Tongue (tissue), 2 donors: ENCODE results near the gene CT45A8. TPM values are rescaled to one million over a fixed set of nuclear protein-coding genes. Genes with fewer than 3 reads are reported as not detected.
"Not testable (repeated sequence)": the region's sequence is repeated elsewhere in the genome, so short reads cannot be mapped to it uniquely, and the experiment has no call there.

Experiments used
- DNase-seq: peaks from one replicate; pipeline ENCODE4 v3.0.0-alpha.2; 2015
- total RNA-seq: library from RNA; depleted of rRNA; stranded (reverse); fragments of >200 nt; gene quantifications from one replicate; pipeline ENCODE4 v1.2.3, GENCODE V29; 2014

Gene CT45A8, protein sequence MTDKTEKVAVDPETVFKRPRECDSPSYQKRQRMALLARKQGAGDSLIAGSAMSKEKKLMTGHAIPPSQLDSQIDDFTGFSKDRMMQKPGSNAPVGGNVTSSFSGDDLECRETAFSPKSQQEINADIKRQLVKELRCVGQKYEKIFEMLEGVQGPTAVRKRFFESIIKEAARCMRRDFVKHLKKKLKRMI
- total RNA-seq = not detected

DNA sequence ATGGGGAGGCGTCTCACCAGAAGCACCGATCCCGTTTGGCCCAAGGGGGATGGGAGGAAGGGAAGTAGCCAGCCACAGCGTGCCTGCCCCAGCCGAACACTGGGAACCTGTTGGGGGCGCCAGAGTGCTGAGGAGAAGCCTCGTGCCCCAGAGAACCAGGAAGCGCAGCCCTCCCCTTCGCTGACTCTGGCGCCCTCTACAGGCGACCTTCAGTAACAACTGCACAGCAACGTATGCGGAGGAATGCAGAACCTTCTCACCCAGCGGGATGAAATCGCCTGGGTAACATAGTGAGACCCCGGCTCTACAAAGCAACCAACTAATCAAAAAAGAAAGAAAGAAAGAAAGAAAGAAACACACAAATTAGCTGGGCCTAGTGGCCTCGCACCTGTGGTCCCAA is at the start of gene CT45A8:
Gene CT45A8 (minus strand): TSS at position 101 of the 400 bp plus-strand sequence. CDS start 3,755 bp downstream, outside the sequence.
- not testable (repeated sequence) for DNase-seq

DNA sequence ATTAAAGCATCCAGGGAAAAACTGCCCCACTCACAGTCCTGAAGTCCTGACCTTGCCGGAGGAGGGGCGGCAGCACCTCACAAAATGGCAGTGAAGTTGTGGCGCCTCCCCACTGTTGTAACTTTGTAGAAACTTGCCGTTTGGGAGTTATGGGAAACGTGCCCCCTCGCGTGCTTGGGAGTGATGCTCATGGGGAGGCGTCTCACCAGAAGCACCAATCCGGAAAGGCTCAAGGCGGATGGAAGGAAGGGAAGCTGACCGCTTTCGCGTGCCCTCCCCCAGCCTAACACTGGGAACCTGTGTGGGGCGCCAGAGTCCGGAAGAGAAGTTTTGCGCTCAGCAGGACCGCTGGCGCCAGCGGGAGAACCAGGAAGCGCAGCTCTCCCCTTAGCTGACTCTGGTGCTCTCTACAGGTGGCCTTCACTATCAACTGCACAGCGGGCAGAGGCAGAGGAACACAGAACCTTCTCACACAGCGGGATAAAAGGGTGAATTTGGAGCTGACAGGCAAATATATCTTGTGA is 39.0 kb upstream of the CT45A8 start, which contains the start of the genes CT45A10 and SAGE1:
Gene CT45A10 (minus strand): TSS at position 151 of the 524 bp plus-strand sequence. CDS start 8,100 bp downstream, outside the sequence.
Gene SAGE1 (plus strand): TSS at position 423 of the 524 bp plus-strand sequence. CDS start 2,527 bp downstream, outside the sequence.
- DNase-seq = no peak

DNA sequence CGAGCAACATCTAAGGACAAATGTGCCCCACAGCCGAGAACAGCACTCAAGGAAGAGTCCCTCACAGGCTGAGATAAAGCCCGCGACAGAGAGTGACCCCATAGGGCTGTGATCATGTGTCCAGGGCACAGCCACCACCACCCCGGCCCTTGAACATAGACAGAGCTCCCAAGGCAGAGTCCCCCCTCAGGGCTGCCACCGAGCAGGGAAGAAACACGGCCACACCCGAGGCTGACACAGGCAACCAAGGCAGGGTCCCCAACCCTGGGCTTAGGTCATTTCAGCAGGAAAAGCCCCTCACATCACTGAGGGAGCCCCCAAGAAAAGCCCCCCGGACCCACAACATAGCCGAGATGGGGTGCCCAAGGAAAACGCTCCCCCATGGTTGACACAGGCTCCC is 38.4 kb upstream of the CT45A8 start:
- DNase-seq = no peak

DNA sequence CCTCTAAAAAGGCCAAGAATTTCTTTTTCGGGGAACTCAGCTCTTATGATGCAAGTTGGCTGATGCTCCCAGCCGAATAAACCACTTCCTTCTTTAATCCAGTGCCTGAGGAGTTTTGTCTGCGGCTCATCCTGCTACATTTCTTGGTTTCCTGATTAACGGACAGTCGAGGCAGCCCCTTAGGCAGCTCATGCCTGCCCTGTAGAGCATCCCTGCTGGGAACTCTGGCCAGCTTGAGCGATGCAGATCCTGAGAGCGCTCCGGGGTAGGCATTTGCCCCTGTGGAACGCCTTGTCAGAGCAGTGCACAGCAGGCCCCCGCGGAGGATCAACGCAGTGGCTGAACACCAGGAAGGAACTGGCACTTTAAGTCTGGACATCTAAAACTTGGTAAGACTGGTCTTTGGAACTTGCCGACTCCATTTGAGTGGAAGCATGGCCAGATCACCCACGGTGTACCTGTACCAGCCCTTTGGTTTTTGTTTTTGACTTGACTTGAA is 35.8 kb upstream of the CT45A8 start:
- DNase-seq = no peak

DNA sequence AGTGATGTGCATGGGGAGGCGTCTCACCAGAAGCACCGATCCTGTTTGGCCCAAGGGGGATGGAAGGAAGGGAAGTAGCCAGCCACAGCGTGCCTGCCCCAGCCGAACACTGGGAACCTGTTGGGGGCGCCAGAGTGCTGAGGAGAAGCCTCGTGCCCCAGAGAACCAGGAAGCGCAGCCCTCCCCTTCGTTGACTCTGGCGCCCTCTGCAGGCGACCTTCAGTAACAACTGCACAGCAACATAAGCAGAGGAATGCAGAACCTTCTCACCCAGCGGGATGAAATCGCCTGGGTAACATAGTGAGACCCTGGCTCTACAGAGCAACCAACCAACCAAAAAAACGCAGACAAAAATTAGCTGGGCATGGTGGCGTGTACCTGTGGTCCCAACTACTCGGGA is 34.6 kb upstream of the CT45A8 start:
- DNase-seq = not testable (repeated sequence)

DNA sequence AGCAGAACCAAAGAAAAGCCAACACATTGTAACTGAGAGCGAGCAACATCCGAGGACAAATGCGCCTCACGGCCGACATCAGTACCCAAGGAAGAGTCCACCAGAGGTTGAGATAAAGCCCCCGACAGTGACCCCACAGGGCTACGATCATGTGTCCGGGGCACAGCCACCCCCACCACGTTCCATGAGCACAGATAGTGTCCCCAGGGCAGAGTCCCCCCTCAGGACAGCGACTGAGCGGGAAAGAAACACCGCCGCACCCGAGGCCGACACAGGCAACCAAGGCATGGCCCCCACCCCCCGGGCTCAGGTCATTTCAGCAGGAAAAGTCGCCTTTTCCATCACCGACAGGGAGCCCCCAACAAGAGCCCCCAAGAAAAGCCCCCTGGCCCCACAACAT is 33.9 kb upstream of the CT45A8 start:
- DNase-seq = not testable (repeated sequence)

DNA sequence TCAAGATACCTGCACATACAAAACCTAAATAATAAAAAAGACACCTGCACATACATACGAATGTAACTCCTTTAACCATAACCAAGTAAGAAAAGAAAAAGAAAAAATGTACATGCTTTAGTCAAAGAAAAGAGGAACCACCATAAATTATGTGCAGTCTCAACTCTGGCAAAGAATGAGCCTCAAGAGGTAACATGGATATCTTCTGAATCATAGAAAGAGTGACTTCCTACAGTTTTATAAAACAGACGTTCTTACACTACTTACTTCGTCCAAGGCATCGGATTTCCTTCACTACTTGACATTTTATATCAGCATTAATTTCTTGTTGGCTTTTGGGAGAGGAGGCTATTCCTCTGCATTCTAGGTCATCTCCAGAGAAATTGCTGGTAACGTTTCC is 28.4 kb upstream of the CT45A8 start:
- DNase-seq = not testable (repeated sequence)

DNA sequence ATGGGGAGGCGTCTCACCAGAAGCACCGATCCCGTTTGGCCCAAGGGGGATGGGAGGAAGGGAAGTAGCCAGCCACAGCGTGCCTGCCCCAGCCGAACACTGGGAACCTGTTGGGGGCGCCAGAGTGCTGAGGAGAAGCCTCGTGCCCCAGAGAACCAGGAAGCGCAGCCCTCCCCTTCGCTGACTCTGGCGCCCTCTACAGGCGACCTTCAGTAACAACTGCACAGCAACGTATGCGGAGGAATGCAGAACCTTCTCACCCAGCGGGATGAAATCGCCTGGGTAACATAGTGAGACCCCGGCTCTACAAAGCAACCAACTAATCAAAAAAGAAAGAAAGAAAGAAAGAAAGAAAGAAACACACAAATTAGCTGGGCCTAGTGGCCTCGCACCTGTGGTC is 17.4 kb upstream of the CT45A8 start, which contains the start of gene CT45A9:
Gene CT45A9 (minus strand): TSS at position 101 of the 400 bp plus-strand sequence. CDS start 3,751 bp downstream, outside the sequence.
- DNase-seq = not testable (repeated sequence)

DNA sequence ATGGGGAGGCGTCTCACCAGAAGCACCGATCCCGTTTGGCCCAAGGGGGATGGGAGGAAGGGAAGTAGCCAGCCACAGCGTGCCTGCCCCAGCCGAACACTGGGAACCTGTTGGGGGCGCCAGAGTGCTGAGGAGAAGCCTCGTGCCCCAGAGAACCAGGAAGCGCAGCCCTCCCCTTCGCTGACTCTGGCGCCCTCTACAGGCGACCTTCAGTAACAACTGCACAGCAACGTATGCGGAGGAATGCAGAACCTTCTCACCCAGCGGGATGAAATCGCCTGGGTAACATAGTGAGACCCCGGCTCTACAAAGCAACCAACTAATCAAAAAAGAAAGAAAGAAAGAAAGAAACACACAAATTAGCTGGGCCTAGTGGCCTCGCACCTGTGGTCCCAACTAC is 17.2 kb downstream of the CT45A8 start, which contains the start of gene CT45A7:
Gene CT45A7 (minus strand): TSS at position 101 of the 400 bp plus-strand sequence. CDS start 3,747 bp downstream, outside the sequence.
- not testable (repeated sequence) for DNase-seq

DNA sequence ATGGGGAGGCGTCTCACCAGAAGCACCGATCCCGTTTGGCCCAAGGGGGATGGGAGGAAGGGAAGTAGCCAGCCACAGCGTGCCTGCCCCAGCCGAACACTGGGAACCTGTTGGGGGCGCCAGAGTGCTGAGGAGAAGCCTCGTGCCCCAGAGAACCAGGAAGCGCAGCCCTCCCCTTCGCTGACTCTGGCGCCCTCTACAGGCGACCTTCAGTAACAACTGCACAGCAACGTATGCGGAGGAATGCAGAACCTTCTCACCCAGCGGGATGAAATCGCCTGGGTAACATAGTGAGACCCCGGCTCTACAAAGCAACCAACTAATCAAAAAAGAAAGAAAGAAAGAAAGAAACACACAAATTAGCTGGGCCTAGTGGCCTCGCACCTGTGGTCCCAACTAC is 34.4 kb downstream of the CT45A8 start, which contains the start of gene CT45A2:
Gene CT45A2 (minus strand): TSS at position 101 of the 400 bp plus-strand sequence. CDS start 3,747 bp downstream, outside the sequence.
- not testable (repeated sequence) for DNase-seq

DNA sequence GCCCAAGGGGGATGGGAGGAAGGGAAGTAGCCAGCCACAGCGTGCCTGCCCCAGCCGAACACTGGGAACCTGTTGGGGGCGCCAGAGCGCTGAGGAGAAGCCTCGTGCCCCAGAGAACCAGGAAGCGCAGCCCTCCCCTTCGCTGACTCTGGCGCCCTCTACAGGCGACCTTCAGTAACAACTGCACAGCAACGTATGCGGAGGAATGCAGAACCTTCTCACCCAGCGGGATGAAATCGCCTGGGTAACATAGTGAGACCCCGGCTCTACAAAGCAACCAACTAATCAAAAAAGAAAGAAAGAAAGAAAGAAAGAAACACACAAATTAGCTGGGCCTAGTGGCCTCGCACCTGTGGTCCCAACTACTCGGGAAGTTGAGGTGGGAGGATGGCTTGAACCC is 51.7 kb downstream of the CT45A8 start, which contains the start of gene CT45A6:
Gene CT45A6 (minus strand): TSS at position 101 of the 400 bp plus-strand sequence. CDS start 3,794 bp downstream, outside the sequence.
- not testable (repeated sequence) for DNase-seq

Other genes starting within 250 kb of the CT45A8 start
- gene CT45A1, start 140.9 kb downstream of the CT45A8 start, total RNA-seq = not detected
- gene CT45A3, start 86.3 kb downstream of the CT45A8 start, total RNA-seq = not detected
- gene CT45A5, start 69.0 kb downstream of the CT45A8 start, total RNA-seq = not detected
- not detected for gene CT45A6, start 51.8 kb downstream of the CT45A8 start, total RNA-seq
- gene CT45A2, start 34.5 kb downstream of the CT45A8 start, total RNA-seq = not detected
- gene CT45A7, start 17.3 kb downstream of the CT45A8 start, total RNA-seq = not detected
- gene CT45A9, start 17.3 kb upstream of the CT45A8 start, total RNA-seq = not detected
- not detected for gene CT45A10, start 38.9 kb upstream of the CT45A8 start, total RNA-seq
- gene SAGE1, start 39.2 kb upstream of the CT45A8 start, total RNA-seq = not detected
- 22.6 TPM for gene MMGT1, start 119.5 kb upstream of the CT45A8 start, total RNA-seq
- 17.2 TPM for gene SLC9A6, start 130.9 kb upstream of the CT45A8 start, total RNA-seq